ENCODE results near the gene C11orf54. TPM values are rescaled to one million over a fixed set of nuclear protein-coding genes. Genes with fewer than 3 reads are reported as not detected.

C11orf54 gene
- total RNA-seq, 4 donors from 2014 or later: 33.3 to 71.0 (median 42.0) TPM

GRCh38 chr11:93766504-93766903, 25.0 kb downstream of the C11orf54 start:
- no peak overlapping the region for H3K4me3 ChIP-seq
- no peak overlapping the region for H3K27ac ChIP-seq
- H3K27me3 ChIP-seq: no peaks in the 10 kb centered on the region
- no peaks in the 10 kb centered on the region for H3K4me1 ChIP-seq
- intact Hi-C loops (cut with DNase I; ENCODE audit: low total_unique reads) (no loop called here), in situ Hi-C loops (cut with MboI; ENCODE audit: low sequenced_read_pairs in 4 of 4) (no loop called here)
- TF ChIP-seq POLR2A (IDR thresholded peaks at IDR 0.05) (no peak), CTCF (IDR thresholded peaks at IDR 0.05 in 4 of 5, conservative IDR thresholded peaks at IDR 0.05 in 1 of 5) (no peak)
- ATAC-seq (no peak), DNase-seq (no peak)
- H3K9me3 ChIP-seq: no peaks in the 10 kb centered on the region
- peaks cover 0 to 27% of the 10 kb centered on the region in 2 donors for H3K36me3 ChIP-seq

GRCh38 chr11:93767018-93767417, 25.5 kb downstream of the C11orf54 start:
- Histone ChIP-seq H3K9me3 (no peaks in the 10 kb centered on the region), H3K27me3 (no peaks in the 10 kb centered on the region), H3K4me3 (no peak overlapping the region), H3K27ac (no peak overlapping the region), H3K36me3 (peaks cover 0 to 23% of the 10 kb centered on the region in 2 donors), H3K4me1 (no peaks in the 10 kb centered on the region)
- intact Hi-C loops (cut with DNase I; ENCODE audit: low total_unique reads) (no loop called here), in situ Hi-C loops (cut with MboI; ENCODE audit: low sequenced_read_pairs in 4 of 4) (no loop called here)
- DNase-seq (no peak), ATAC-seq (no peak)
- TF ChIP-seq POLR2A (IDR thresholded peaks at IDR 0.05): no peak
- TF ChIP-seq CTCF (IDR thresholded peaks at IDR 0.05 in 4 of 5, conservative IDR thresholded peaks at IDR 0.05 in 1 of 5): no peak

- Histone ChIP-seq H3K27ac (no peak overlapping the region), H3K4me3 (no peak overlapping the region), H3K4me1 (no peaks in the 10 kb centered on the region), H3K9me3 (no peaks in the 10 kb centered on the region), H3K27me3 (no peaks in the 10 kb centered on the region), H3K36me3 (no peaks in the 10 kb centered on the region)
- DNase-seq (no peak), ATAC-seq (no peak)
- intact Hi-C loops (cut with DNase I; ENCODE audit: low total_unique reads) (no loop called here), in situ Hi-C loops (cut with MboI; ENCODE audit: low sequenced_read_pairs in 4 of 4) (no loop called here)
- TF ChIP-seq POLR2A (IDR thresholded peaks at IDR 0.05) (no peak), CTCF (IDR thresholded peaks at IDR 0.05 in 4 of 5, conservative IDR thresholded peaks at IDR 0.05 in 1 of 5) (no peak)
Observed at GRCh38 chr11:93770160-93770559, 28.7 kb downstream of the C11orf54 start.

- Histone ChIP-seq H3K4me1 (no peaks in the 10 kb centered on the region), H3K27ac (no peak overlapping the region), H3K27me3 (no peaks in the 10 kb centered on the region), H3K9me3 (no peaks in the 10 kb centered on the region), H3K36me3 (no peaks in the 10 kb centered on the region), H3K4me3 (no peak overlapping the region)
- in situ Hi-C loops (cut with MboI; ENCODE audit: low sequenced_read_pairs in 4 of 4) (no loop called here), intact Hi-C loops (cut with DNase I; ENCODE audit: low total_unique reads) (no loop called here)
- TF ChIP-seq POLR2A (IDR thresholded peaks at IDR 0.05): no peak
- no peak for TF ChIP-seq CTCF (IDR thresholded peaks at IDR 0.05 in 4 of 5, conservative IDR thresholded peaks at IDR 0.05 in 1 of 5)
- ATAC-seq (peak in 1 of 2 donors; percentile 45), DNase-seq (no peak)
Observed at GRCh38 chr11:93772123-93772522, 30.7 kb downstream of the C11orf54 start.

GRCh38 chr11:93773045-93773477, 31.6 kb downstream of the C11orf54 start:
- DNase-seq (no peak), ATAC-seq (no peak)
- no peak overlapping the region for H3K27ac ChIP-seq
- TF ChIP-seq CTCF (IDR thresholded peaks at IDR 0.05 in 4 of 5, conservative IDR thresholded peaks at IDR 0.05 in 1 of 5): no peak
- TF ChIP-seq POLR2A (IDR thresholded peaks at IDR 0.05): no peak
- no peaks in the 10 kb centered on the region for H3K9me3 ChIP-seq
- H3K36me3 ChIP-seq: no peaks in the 10 kb centered on the region
- intact Hi-C loops (cut with DNase I; ENCODE audit: low total_unique reads) (no loop called here), in situ Hi-C loops (cut with MboI; ENCODE audit: low sequenced_read_pairs in 4 of 4) (no loop called here)
- no peak overlapping the region for H3K4me3 ChIP-seq
- no peaks in the 10 kb centered on the region for H3K4me1 ChIP-seq
- no peaks in the 10 kb centered on the region for H3K27me3 ChIP-seq

All from gastrocnemius medialis (tissue), 4 donors.